OCI-LY7 (cell line): ENCODE results near the gene VPS13D.

Experiments
- CTCF ChIP-seq: fragments of 200-600 bp; sonication (generic); conservative IDR thresholded peaks from 2 replicates; pipeline ENCODE4 v1.5.1; 2014; ENCODE audit warnings: mild to moderate bottlenecking, antibody characterized with exemption, low read length, moderate library complexity, mixed read lengths
- EZH2phosphoT487 ChIP-seq: fragments of 200-600 bp; sonication (generic); IDR thresholded peaks from 2 replicates; pipeline ENCODE4 v1.6.1; 2018; ENCODE audit warnings: low read depth, borderline replicate concordance, mild to moderate bottlenecking, mixed run types, antibody characterized with exemption, low read length, moderate library complexity, mixed read lengths

- TF ChIP-seq CTCF, result no peak
- no peak for TF ChIP-seq EZH2phosphoT487
These were observed 232.8 kb downstream of the VPS13D start for GRCh38 chr1:12462586-12462985.
